Cardiac septum (tissue), 1 donor: ENCODE results near the gene STXBP2. TPM values are rescaled to one million over a fixed set of nuclear protein-coding genes. Genes with fewer than 3 reads are reported as not detected.

ENCODE experiments used
- DNase-seq: peaks from one replicate; pipeline ENCODE4 v3.0.0-alpha.2; 2020; ENCODE audit warnings: low spot score
- intact Hi-C: fragments of 100-400 bp; cut with DNase I; formaldehyde crosslinking; loops from one replicate; pipeline ENCODE4 v1.14.0; 2022
- total RNA-seq: library from RNA; stranded (reverse); fragmentation: NEBNext Ultra II Directional; extraction: Animal tissue kit (Norgen Biotek cat#: 25700); gene quantifications from one replicate; pipeline ENCODE4 v1.2.1, GENCODE V29; 2021
- donor health status: DM: no; HTN: no; CAD: no.

STXBP2 gene
- total RNA-seq, 1 donor from 2014 or later = 4.0 TPM

- DNase-seq = no peak
- intact Hi-C loops = no loop called here
These were observed 25.2 kb upstream of the STXBP2 start for GRCh38 chr19:7611541-7612279.

GRCh38 chr19:7612282-7613274 lies 24.3 kb upstream of the STXBP2 start:
- DNase-seq = no peak
- intact Hi-C loops = no loop called here

GRCh38 chr19:7614859-7615741 lies 21.8 kb upstream of the STXBP2 start:
- no peak for DNase-seq
- intact Hi-C loops = no loop called here

- intact Hi-C loops = no loop called here
- DNase-seq = no peak
These were observed 19.7 kb upstream of the STXBP2 start for GRCh38 chr19:7617172-7617571.

DNA sequence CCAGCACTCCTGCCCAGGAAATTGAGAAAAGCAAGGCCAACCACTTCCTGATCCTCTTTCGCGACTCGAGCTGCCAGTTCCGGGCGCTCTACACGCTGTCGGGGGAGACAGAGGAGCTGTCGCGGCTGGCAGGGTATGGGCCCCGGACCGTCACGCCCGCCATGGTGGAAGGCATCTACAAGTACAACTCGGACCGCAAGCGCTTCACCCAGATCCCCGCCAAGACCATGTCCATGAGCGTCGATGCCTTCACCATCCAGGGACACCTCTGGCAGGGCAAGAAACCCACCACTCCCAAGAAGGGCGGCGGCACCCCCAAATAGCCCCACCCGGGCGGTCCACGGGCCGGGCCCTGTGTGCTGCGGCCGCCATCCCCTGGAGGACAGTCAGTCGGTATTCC lies 19.2 kb upstream of the STXBP2 start:
- intact Hi-C loops = no loop called here
- no peak for DNase-seq

GRCh38 chr19:7618348-7618747 lies 18.6 kb upstream of the STXBP2 start:
- intact Hi-C loops = no loop called here
- DNase-seq = no peak

GRCh38 chr19:7618771-7619510 lies 18.0 kb upstream of the STXBP2 start:
- DNase-seq = no peak
- intact Hi-C loops = no loop called here

DNA sequence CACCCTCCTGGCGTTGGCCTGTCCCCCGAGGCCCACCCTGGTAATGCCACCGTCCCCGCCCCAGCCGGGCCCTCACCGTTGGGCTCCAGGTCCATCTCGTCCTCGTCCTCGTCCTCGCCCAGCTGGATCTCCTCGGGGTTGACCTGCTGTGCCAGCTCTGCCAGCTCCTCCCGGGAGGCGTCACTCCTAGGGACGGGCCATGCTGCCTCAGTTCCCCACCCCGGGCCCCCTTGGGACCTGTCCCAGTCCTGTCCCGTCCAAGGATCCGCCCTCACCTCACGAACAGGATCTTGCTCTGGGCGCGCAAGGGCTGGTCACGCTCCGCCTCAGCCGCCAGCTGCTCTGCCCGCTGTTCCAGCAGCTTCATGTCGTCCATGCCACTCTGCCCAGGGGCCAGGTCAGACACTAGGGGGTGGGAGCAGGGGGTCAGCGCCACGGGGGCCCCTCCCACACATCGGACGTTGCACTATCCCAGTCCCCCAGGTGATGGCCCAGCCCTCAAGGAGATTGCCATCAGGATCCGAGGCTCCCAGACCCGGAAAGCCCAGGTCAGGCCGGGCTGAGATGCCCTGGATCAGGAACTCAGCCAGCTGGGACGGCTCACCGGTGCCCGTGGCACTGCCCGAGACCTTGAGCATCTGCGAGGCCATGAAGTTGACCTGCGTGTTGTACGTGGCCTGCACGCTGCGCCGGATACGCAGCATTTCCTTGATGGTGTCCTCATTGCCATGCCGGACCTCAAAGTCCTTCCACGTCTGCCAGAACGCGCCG lies 17.1 kb upstream of the STXBP2 start:
- DNase-seq = no peak
- intact Hi-C loops = no loop called here

GRCh38 chr19:7620442-7621412 lies 16.2 kb upstream of the STXBP2 start:
- DNase-seq = no peak
- intact Hi-C loops = no loop called here

DNA sequence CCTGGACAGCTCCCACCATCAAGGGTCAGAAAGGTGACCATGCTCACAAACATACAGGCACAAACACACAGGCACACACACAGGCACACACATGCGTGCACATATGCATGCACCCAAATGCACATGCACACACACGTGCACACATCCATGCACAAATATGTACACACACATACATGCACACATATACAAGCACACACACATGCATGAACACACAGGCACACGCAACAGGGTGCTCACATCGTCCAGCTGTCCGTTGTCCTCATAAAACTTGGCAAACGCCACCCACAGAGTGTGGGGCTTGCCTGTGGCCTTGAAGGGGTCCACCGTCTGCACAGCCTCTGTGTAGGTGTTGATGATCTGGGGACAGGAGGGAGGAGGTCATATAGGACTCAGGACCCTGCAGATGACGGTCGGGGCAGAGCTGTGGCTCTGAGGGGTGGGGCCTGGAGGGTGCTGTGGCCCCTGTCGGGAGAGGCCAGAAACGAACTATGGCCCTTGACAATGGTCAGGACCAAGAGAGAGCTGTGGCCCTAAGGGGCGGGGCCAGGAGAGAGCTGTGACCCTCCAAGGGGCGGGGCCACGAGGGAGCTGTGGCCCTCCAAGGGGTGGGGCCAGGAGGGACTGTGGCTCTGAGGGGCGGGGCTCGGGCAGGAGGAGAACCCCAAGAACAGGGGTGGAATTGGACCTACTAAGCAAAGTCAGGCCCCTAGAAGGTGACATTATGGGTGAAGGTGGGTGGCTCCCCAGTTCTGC lies 13.8 kb upstream of the STXBP2 start:
- DNase-seq = no peak
- intact Hi-C loops = no loop called here

- DNase-seq = no peak
- intact Hi-C loops = no loop called here
These were observed 12.9 kb upstream of the STXBP2 start for GRCh38 chr19:7623725-7624603.

GRCh38 chr19:7624810-7625209 lies 12.1 kb upstream of the STXBP2 start:
- no peak for DNase-seq
- intact Hi-C loops = no loop called here

- intact Hi-C loops = no loop called here
- DNase-seq = no peak
These were observed 11.0 kb upstream of the STXBP2 start for GRCh38 chr19:7625763-7626372.

- DNase-seq = no peak
- intact Hi-C loops = no loop called here
These were observed 9.7 kb upstream of the STXBP2 start for GRCh38 chr19:7627166-7627565.

- intact Hi-C loops = no loop called here
- DNase-seq = no peak
These were observed 8.2 kb upstream of the STXBP2 start for GRCh38 chr19:7628589-7629311.
